Measurements from ENCODE around the gene PSIP1.
"Not testable (repeated sequence)": the region's sequence is repeated elsewhere in the genome, so short reads cannot be mapped to it uniquely, and the experiment has no call there.

The PSIP1 gene

DNA sequence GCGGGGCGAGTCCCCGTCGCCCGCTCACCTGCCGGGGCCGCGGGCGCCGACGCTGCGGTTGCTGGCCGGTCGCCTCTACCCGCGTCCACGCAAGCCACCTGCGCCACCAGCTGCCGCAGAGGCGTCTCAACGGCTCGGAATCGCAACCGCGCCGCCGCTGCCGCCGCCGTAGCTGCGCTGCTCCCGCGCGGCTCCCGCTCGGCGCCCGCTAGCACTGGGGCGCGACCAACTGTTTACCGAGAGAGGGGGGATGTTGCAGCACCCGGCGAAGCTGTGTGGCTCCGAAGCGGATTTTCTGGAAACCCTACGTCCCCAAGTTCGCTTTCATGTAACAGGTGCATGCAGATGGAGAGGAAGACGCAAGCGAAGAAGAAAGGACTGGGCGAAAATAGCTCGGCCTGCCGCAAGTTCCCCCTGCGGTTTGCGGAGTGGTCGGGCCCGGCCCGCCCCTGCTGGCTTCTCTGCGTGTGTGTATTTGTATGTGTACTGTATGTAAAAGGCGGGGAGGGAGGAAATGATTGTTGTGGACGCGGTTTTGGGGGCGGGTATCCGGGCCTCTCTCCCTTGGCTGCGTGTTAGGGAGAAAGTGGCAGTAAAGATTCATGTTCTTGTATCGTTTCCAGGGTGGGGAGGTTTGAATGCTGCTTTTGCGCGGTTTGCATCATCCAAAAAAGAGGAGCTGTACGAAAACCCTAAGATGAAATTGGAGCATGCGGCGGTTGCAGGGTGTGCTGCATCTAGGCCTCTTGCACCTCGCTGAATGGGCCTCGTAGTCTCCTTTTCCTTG, at the start of gene PSIP1:
Gene PSIP1, minus strand, starts transcription at position 182 of the 787 bp plus-strand sequence. CDS start 782 bp downstream, outside the sequence.
- DNase-seq: peak; percentile 90 to 95 (median 93)

DNA sequence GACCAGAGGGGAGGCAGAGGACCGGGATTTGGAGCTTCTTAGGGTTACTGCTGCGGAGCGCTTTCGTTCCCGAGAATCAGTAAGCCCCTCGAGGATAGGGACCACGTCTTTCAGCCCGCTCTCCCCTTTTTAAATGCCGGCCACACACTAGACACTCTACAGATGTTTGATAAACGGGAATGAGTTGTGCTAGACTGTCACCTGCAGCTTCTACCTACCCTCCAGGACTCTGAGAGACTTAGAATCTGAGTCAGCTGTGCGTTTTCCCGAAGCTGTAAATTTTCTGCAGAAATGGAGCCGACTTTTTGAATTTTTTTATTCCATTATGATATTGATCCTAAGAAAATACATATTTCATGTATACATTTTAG, 42.7 kb upstream of the PSIP1 start:
- DNase-seq: peak in 1 of 3 experiments; percentile 45

DNA sequence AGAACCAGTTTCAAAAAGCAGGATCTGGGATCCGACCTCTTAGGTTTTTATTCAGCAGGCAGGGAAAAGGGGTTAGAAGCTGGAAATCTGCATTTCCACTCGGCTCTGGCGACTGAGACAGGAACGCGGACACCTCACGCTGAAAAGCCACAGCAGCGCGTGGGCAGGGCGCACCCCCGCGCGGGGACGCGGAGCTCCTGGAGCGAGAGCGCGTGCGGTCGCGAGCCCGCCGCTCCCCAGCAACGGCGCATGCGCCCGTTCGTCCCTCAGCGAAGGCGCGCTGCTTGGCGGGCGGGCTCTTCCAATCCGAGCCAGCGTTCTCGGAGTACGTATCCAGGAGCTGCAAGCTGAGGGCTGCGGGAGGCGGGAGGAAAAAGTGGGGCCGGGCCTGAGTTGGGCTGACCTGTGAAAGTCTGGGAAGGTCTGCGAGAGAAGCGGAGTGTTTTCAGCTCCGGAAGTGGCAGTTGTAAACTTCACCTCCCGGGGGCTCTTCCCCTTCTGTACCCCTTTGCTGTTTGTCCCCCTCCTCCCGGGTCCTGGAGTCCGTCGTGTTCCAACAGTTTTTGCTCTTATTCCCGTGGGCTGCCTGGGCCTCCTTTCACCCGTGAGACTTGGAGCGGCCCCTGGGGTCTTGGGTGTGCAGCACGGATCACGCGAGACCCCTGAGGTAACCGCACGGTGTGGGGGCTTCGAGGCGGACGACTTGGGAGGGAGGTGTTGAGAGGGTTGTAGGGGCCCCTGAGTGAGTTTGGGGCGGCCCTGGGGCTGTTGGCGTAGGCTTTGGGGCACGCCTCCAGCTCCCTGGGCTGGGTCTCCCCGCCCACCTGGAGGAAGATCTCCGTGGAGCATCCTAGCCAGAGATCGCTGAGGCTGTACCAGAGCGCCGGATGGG, 42.1 kb upstream of the PSIP1 start, which contains the start of gene CCDC171:
Gene CCDC171, plus strand, starts transcription at position 408 of the 892 bp plus-strand sequence. CDS start 11,046 bp downstream, outside the sequence.
- DNase-seq: peak; percentile 85 to 96 (median 95)

GRCh38 chr9:15549611-15550010, 38.8 kb upstream of the PSIP1 start:
- no peak for DNase-seq

GRCh38 chr9:15543047-15543813, 32.5 kb upstream of the PSIP1 start:
- no peak for DNase-seq

DNA sequence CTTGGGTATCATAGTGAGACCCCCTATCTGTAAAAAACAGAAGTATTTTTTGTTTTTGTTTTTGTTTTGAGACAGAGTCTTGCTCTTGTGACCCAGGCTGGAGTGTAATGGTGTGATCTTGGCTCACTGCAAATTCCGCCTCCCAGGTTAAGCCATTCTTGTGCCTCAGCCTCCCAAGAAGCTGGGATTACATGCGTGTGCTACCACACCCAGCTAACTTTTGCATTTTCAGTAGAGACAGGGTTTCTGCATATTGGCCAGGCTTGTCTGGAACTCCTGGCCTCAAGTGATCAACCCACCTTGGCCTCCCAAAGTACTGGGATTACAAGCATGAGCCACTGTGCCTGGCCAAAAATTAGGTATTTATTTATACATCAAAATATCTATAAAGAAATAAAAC, 31.9 kb upstream of the PSIP1 start:
- DNase-seq: no peak

GRCh38 chr9:15541872-15542271, 31.1 kb upstream of the PSIP1 start:
- DNase-seq: no peak

- DNase-seq: no peak
Measured at GRCh38 chr9:15531380-15531779, 20.6 kb upstream of the PSIP1 start.

DNA sequence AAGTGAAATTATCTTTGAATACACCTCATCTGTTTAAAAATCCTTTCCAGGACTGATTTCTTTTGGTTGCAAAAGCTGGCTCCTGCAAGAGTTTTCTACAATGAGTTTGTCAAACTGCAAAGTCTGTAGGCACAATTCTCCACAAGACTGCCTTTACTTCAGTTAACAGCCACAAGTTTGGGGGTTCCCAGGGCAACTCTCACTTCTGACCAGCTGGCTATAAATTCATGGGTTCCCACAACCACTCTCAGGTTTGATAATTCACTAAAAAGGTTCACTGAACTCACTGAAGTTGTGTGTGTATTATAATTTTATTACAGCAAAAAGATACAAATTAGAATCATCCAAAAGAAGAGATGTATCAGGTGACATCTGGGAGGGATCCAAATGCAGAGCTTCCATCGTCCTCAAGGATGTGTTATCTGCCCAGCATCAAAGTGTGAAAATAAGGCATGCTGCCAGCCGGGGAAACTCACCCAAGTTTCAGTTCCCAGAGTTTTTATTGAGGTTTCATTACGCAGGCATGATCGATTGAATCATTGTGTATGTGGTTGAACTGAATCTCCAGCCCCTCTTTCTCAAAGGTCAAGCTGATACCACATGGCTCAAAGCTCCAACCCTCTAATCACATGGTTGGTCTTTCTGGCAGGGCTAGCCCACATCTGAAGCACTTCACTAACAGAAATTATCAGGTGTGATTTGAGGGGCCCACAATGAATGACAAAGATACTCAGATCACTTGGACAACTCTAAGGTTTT, 19.0 kb upstream of the PSIP1 start:
- no peak for DNase-seq

DNA sequence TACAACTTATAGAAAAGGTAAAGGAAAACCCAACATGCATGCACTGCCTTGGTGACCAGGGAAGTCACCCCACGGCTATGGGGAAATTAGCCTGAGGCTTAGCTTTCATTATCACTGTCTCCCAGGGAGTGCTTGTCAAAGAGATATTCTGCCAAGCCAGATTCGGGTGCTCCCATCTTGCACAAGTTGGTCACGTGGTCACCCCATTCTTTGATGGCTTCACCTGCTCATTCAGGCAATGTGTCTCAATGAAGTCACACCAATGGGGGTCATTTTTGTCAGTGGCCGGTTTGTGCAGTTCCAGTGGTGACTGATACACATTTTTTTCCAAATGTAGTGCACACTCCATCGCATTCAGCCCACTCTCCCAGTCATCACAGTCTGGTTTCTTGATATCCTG, 16.3 kb upstream of the PSIP1 start:
- not testable (repeated sequence) for DNase-seq

DNA sequence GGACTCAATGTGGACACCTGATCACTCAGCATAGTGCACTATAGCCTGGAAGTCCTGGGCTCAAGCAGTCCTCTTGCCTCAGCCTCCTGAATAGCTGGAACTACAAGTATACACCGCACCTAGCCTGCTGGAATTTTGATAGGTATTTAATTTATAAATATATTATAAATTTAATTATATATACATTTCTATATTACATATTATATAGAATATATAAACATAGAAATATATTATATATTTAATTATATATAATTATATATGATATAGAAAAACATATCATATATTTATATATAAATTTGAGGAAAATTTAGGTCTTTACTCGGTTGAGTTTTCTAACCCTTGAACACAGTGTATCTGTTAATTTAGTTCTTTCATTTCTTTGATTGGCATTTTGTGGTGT, 15.2 kb upstream of the PSIP1 start:
- DNase-seq: no peak

DNA sequence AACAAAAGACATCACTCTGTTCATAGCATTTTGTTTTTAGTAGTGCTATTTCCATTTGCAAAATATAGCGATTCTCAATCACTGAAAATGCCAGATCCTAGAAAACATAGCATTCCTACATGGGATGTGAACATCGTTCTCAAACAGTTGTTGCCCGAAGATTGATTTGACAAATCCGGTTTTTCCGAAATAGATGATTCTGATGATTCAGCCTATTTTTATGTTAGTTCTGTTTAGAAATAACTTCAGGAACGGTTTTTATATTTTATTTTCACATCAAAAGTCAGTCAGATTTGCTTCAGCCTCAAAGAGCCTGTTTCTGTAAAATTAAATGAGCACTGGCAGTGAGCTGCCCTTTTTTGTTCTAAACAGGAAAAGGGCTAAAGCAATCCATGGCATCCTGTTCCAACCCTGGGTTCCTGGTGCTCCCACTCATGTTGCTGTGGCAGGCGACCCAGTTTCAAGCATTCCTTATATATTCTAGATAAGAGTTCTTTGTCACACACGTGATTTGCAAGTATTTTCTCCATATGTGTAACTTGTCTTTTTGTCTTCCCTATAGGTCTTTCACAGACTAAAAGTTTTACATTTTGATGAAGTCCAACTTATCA, 14.2 kb upstream of the PSIP1 start:
- DNase-seq: no peak

- no peak for DNase-seq
Measured at GRCh38 chr9:15522130-15522755, 11.5 kb upstream of the PSIP1 start.

DNA sequence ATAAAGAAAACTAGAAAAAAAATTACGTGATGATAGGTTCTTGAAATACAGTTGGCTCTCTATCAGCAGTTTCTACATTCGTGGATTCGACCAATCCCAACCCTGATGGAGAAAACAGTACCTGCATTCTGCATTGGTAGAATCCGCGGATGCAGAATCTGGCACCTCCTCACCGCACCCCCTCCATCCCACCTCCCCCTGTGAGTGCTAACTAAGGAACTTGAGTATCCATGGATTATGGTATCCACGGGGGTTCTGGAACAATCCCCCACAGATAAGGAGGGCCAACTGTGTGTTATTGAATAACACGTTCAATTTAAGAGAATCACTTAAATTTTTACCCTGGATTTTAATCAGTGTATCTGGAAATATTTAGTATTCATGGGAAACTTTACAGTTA, 10.5 kb upstream of the PSIP1 start:
- no peak for DNase-seq

DNA sequence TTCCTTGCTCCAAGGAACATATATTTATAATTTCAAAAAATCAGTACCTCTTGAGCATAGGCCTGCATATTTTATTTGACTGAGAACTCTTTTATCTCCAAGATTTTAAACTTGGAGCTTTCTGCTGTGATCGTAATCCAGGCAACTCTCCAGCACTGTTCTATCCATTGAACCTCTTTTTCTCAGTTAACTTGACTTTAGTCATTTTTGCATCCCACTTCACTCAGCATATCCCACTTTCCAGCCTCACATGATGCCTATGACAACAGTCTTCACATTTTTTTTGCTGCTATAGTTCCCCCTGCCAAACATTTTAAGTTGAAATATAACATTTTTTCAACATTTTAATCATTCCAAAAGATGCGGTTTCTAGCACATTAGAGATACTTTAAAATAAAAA, 9.1 kb upstream of the PSIP1 start:
- no peak for DNase-seq

- peak in 2 of 3 experiments; percentile 35 to 57 for DNase-seq
Measured at GRCh38 chr9:15513335-15513734, 2.6 kb upstream of the PSIP1 start.

GRCh38 chr9:15512889-15513288, 2.1 kb upstream of the PSIP1 start:
- peak in 2 of 3 experiments; percentile 35 to 68 for DNase-seq

- peak in 2 of 3 experiments; percentile 22 to 59 for DNase-seq
Measured at GRCh38 chr9:15512204-15512603, 1.4 kb upstream of the PSIP1 start.

DNA sequence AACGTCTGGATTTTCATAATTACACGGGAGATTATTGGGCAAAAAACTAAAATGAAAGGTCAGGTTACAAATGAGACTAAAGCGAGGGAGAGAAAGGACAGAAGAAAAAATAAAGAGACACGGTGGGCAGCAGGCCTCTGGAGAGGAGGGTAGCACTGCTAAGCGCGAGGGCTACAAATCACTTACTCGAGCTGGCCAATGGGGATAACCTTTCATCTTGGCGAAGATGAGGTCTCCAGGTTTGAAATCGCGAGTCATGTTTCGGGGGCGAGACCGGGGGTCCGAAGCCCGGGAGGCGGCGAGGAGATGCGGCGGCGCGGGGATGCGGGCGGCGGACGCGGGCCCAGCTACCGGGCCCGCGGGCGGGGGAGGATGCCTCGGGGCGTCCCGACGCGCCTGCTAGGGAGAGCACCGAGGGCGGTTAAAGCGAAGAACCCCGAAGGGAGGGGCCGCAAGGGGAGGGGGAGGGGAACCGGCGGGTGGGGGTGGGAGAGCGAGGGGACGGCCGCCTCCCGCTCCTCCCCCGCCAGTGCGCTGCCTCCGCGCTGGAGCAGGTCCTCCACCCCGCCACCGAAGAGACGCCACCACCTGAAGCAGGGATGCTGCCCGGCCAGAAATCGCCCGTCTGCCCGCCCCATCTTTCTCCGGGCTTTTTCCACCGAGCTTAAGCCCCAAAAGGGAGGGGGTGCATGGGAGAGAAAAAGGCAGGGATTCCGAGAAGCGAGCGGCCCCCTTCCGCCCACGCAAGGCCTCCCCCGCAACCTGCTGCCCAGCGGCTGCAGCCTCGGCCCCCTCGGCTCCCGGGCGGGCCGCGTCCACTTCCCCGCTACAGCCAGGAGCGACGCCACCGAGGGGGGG, 610 bp downstream of the PSIP1 start:
- peak; percentile 31 to 77 (median 71) for DNase-seq

DNA sequence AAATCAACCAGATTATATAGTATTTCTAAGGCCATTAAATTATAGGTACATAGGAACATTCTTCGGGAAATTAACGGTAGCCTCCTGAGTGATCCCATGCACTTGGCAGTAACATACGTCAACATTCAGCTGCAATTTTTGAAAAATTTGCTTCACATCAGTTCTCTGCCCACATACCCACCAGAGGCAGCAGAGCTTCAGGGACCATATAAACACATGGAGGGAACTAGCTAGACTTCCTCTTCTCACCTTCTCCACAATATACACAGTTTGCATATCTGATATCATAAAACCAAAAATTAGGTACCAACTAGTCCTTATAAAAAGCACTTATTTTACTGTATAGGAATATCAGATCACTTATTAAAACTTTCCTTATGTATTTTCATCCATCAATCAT, 4.8 kb downstream of the PSIP1 start:
- no peak for DNase-seq

Data from NCI-H1417 (cell line).